Peyer's patch (tissue), 4 donors: ENCODE data around the gene DMRT1. TPM values are rescaled to one million over a fixed set of nuclear protein-coding genes. Genes with fewer than 3 reads are reported as not detected.

ENCODE experiments used
- DNase-seq, 3 donors: peaks; one replicate each; pipeline ENCODE4 v3.0.0-alpha.2; 2017 to 2019
- H3K27ac ChIP-seq, 4 donors: fragments of 200-600 bp; sonication (generic); one replicate each; pipeline ENCODE4 v1.5.1; 2016 to 2019
- H3K27me3 ChIP-seq, 2 donors: fragments of 200-600 bp; sonication (generic); one replicate each; pipeline ENCODE4 v1.5.1; 2019
- H3K36me3 ChIP-seq, 3 donors: fragments of 200-600 bp; sonication (generic); one replicate each; pipeline ENCODE4 v1.5.1; 2016 to 2019
- H3K4me1 ChIP-seq, 4 donors: fragments of 200-600 bp; sonication (generic); one replicate each; pipeline ENCODE4 v1.5.1; 2016 to 2019
- H3K4me3 ChIP-seq, 4 donors: fragments of 200-600 bp; sonication (generic); 1 replicate in 3 of 4; 2 replicates in 1 of 4; pipeline ENCODE4 v1.5.1; 2016 to 2019; ENCODE audit warnings: mild to moderate bottlenecking in 1 of 4
- H3K9me3 ChIP-seq, 4 donors: fragments of 200-600 bp; sonication (generic); one replicate each; pipeline ENCODE4 v1.5.1; 2016 to 2019; ENCODE audit warnings: mild to moderate bottlenecking in 1 of 4
- CTCF ChIP-seq, 6 experiments: fragments of 450-650 bp in 4 of 6; fragments of 200-600 bp in 2 of 6; sonication (generic) in 1 of 6; IDR thresholded peaks; one replicate each; pipeline ENCODE4 v1.5.1; 2017 to 2019; ENCODE audit warnings: antibody characterized with exemption in 6 of 6, mild to moderate bottlenecking in 3 of 6, moderate library complexity in 1 of 6
- POLR2A ChIP-seq, 2 donors: fragments of 450-650 bp; IDR thresholded peaks; one replicate each; pipeline ENCODE4 v1.5.1; 2017; ENCODE audit warnings: antibody characterized with exemption in 2 of 2, mild to moderate bottlenecking in 2 of 2, moderate library complexity in 2 of 2
- total RNA-seq, 4 donors: library from RNA; depleted of rRNA; stranded (reverse); fragments of >200 nt; gene quantifications; one replicate each; pipeline ENCODE4 v1.1.0, GENCODE V29; 2016

DMRT1 gene
- total RNA-seq, 4 donors from 2014 or later = not detected

DNA sequence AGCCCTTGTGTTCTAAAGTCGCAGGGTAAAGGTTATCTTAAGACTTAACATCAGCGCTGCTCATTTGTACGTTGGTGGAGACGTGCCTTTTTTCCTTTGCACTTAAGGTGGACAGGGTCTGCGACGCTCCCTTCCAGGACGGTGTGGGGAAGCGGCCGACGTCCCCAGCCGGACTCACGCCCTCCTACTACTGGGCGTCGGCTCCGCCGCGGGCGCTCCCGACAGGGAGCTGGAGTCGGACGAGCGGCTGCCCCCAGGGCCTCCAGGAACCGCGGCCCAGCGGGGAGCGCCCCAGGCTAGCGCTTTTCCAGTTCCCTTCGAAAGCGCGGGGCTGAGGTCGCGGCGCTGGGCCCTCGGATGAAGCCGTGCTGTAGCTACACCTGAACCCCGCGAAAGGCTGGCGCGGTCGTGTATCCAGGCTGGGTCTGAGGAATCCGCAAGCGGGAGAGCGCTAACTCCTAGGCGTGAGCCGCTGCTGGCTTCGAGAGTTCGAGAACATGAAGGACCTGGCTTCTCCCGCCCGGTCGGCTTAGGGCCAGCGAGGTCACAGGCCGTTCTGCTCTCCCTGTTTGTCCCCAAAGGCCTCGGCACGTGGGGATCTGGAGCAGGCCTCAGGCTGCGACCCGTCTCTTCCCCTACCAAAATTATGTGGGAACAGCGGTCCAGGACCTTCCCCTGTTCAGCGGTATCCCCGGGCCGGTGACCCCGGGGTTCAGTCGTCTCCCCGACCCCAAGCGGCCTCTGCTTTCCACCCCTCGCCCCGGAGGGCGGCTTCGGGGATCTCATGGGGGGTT, 131.2 kb downstream of the DMRT1 start:
- TF ChIP-seq CTCF (IDR thresholded peaks at IDR 0.05) (no peak), POLR2A (IDR thresholded peaks at IDR 0.05) (no peak)
- Histone ChIP-seq H3K4me1 (peaks cover 0 to 37% (median 2%) of the 10 kb centered on the region in 4 donors), H3K4me3 (peak overlapping the region in 2 of 4 donors; percentile 50 to 54), H3K36me3 (no peaks in the 10 kb centered on the region), H3K9me3 (no peaks in the 10 kb centered on the region), H3K27me3 (peaks cover 3 to 86% of the 10 kb centered on the region in 2 donors), H3K27ac (no peak overlapping the region)
- DNase-seq = no peak

DNA sequence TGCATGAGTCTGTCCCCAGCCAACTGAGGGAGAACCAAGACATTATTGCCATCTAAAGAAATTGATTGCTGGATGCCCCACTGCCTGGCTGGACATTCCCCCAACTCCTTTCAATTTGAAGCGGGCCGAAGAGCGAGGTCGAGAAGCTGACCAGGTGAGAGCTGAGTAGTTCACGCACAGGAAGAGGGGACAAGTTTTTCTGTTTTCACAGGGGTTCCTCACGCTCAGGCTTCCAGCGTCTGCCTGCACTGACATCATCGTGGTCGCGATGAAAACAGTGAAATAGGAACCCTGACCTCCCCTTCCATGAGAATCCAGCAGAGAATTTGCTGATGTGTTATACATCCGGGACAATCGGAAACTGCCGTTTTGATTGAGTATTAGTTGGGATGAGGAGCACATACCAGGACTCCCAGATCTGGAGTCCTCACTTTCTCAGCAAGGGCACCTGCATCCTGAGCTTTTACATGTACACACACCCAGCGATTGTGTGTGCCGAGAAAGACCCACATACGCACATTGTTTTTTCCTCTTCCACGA, 131.9 kb downstream of the DMRT1 start:
- no peak overlapping the region for H3K27ac ChIP-seq
- no peak for DNase-seq
- no peaks in the 10 kb centered on the region for H3K9me3 ChIP-seq
- no peak overlapping the region for H3K4me3 ChIP-seq
- no peak for TF ChIP-seq CTCF (IDR thresholded peaks at IDR 0.05)
- TF ChIP-seq POLR2A (IDR thresholded peaks at IDR 0.05) = no peak
- no peaks in the 10 kb centered on the region for H3K36me3 ChIP-seq
- peaks cover 3 to 84% of the 10 kb centered on the region in 2 donors for H3K27me3 ChIP-seq
- H3K4me1 ChIP-seq = peaks cover 0 to 37% (median 2%) of the 10 kb centered on the region in 4 donors

- H3K36me3 ChIP-seq = no peaks in the 10 kb centered on the region
- no peak for TF ChIP-seq CTCF (IDR thresholded peaks at IDR 0.05)
- TF ChIP-seq POLR2A (IDR thresholded peaks at IDR 0.05) = no peak
- H3K4me1 ChIP-seq = peaks cover 0 to 37% (median 2%) of the 10 kb centered on the region in 4 donors
- H3K27me3 ChIP-seq = peaks cover 3 to 89% of the 10 kb centered on the region in 2 donors
- no peak for DNase-seq
- H3K27ac ChIP-seq = no peak overlapping the region
- no peak overlapping the region for H3K4me3 ChIP-seq
- no peaks in the 10 kb centered on the region for H3K9me3 ChIP-seq
These were observed 132.8 kb downstream of the DMRT1 start for GRCh38 chr9:974031-974995.

DNA sequence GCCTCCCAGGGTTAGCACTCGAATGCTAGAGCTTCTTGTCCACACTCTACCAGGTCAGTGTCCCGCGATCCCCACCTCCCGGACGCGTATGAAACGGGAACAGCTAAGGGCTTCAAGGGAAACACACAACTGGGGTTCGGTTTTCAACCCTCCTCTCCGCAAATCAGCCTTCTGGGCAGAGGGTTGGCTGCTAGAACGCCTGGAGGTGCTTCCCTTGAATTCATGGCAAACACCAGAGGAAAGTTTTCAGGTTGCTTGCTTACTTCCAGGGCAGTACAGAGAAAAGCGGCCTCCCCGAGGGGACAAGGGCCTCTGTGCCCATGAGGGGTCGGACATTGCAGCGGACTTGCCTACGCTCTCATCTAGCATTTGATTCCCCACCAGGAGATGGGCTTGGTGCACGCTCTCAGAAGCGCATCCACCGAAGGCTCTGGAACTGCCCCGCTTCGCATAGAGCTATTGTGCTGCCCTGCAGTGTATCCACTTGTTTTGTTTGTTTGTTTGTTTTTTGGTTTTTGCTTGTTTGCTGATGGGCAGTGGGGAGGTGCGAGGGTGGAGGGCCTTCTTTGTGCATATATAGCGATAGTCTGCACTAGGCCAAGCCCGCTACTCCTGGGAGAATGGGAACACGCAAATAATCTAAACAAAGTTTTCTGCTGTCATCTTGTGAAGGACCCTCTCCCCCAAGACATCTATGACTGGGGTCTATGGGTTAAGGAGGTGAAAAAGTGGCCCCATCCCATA, 133.7 kb downstream of the DMRT1 start:
- Histone ChIP-seq H3K36me3 (no peaks in the 10 kb centered on the region), H3K4me1 (peaks cover 0 to 31% (median 2%) of the 10 kb centered on the region in 4 donors)

More for the DNA sequence above, 133.7 kb downstream of the DMRT1 start:
- no peak for DNase-seq
- no peak overlapping the region for H3K27ac ChIP-seq
- TF ChIP-seq POLR2A (IDR thresholded peaks at IDR 0.05) = no peak
- no peak for TF ChIP-seq CTCF (IDR thresholded peaks at IDR 0.05)
- no peaks in the 10 kb centered on the region for H3K9me3 ChIP-seq
- no peak overlapping the region for H3K4me3 ChIP-seq
- H3K27me3 ChIP-seq = peaks cover 3 to 81% of the 10 kb centered on the region in 2 donors
